ENCODE measurements around the gene LRRTM4.

The LRRTM4 gene

GRCh38 chr2:76759634-76760366, 762.4 kb downstream of the LRRTM4 start:
- TF ChIP-seq CTCF (conservative IDR thresholded peaks at IDR 0.05; ENCODE audit: low read length) = no peak
- DNase-seq (ENCODE audit: low read depth) = no peak
- no peak overlapping the region for H3K4me3 ChIP-seq (ENCODE audit: low read length)

- TF ChIP-seq CTCF (conservative IDR thresholded peaks at IDR 0.05; ENCODE audit: low read length) = no peak
- H3K4me3 ChIP-seq (ENCODE audit: low read length) = no peak overlapping the region
- DNase-seq (ENCODE audit: low read depth) = no peak
Observed at GRCh38 chr2:76752506-76752905, 769.7 kb downstream of the LRRTM4 start.

- no peak for DNase-seq (ENCODE audit: low read depth)
- no peak overlapping the region for H3K4me3 ChIP-seq (ENCODE audit: low read length)
- no peak for TF ChIP-seq CTCF (conservative IDR thresholded peaks at IDR 0.05; ENCODE audit: low read length)
Observed at GRCh38 chr2:76749858-76750257, 772.3 kb downstream of the LRRTM4 start.

- DNase-seq (ENCODE audit: low read depth) = no peak
Observed at GRCh38 chr2:76748581-76749296, 773.4 kb downstream of the LRRTM4 start.

GRCh38 chr2:76745605-76746004, 776.6 kb downstream of the LRRTM4 start:
- TF ChIP-seq CTCF (conservative IDR thresholded peaks at IDR 0.05; ENCODE audit: low read length) = no peak
- DNase-seq (ENCODE audit: low read depth) = no peak
- no peak overlapping the region for H3K4me3 ChIP-seq (ENCODE audit: low read length)

More at GRCh38 chr2:76748581-76749296, 773.4 kb downstream of the LRRTM4 start:
- TF ChIP-seq CTCF (conservative IDR thresholded peaks at IDR 0.05; ENCODE audit: low read length) = no peak
- no peak overlapping the region for H3K4me3 ChIP-seq (ENCODE audit: low read length)

GRCh38 chr2:76737607-76738006, 784.6 kb downstream of the LRRTM4 start:
- H3K4me3 ChIP-seq (ENCODE audit: low read length) = no peak overlapping the region
- DNase-seq (ENCODE audit: low read depth) = no peak
- TF ChIP-seq CTCF (conservative IDR thresholded peaks at IDR 0.05; ENCODE audit: low read length) = no peak

- no peak overlapping the region for H3K4me3 ChIP-seq (ENCODE audit: low read length)
- TF ChIP-seq CTCF (conservative IDR thresholded peaks at IDR 0.05; ENCODE audit: low read length) = no peak
- DNase-seq (ENCODE audit: low read depth) = no peak
Observed at GRCh38 chr2:76733736-76734135, 788.4 kb downstream of the LRRTM4 start.
